Smooth muscle cell of the brain vasculature (primary cell): ENCODE results near the gene SCARB2.
"Not testable (repeated sequence)": the region's sequence is repeated elsewhere in the genome, so short reads cannot be mapped to it uniquely, and the experiment has no call there.

ENCODE experiments used
- DNase-seq: peaks from one replicate; pipeline ENCODE4 v3.0.0-alpha.2; 2012; ENCODE audit warnings: low read depth, low spot score

The SCARB2 gene, protein sequence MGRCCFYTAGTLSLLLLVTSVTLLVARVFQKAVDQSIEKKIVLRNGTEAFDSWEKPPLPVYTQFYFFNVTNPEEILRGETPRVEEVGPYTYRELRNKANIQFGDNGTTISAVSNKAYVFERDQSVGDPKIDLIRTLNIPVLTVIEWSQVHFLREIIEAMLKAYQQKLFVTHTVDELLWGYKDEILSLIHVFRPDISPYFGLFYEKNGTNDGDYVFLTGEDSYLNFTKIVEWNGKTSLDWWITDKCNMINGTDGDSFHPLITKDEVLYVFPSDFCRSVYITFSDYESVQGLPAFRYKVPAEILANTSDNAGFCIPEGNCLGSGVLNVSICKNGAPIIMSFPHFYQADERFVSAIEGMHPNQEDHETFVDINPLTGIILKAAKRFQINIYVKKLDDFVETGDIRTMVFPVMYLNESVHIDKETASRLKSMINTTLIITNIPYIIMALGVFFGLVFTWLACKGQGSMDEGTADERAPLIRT

DNA sequence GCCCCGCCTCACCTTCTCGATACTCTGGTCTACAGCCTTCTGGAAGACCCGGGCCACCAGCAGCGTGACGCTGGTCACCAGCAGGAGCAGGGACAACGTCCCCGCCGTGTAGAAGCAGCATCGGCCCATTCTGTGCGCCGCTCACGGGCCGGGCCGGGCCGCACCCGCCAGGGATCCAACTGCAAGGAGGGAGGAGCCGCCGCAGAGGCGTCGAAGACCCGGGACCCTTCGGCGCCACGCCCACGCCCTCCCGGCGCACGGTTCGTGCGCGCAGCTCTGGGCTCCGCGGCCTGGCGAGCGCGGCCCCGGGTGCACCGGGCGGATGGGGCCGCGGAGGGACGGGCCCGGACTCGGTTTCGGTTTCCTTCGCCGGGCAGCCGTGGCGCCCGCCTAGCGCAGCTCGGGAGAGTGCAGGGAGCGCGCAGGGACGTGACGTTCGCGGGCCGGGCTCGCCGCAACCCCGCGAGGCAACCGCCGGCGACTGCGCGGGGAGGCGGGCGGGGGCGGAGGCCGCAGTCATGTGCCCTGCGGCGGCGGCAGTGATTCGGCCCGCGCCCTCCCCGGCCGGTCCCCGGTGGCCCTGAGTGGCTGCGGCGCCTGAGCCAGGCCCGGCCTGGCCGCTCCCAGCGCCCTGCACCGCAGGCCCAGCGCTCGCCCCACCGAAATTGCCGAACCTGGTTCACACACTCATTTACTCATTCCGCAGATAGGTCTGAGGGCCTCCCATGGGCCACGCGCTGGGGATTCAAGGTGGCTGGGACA is at the start of gene SCARB2:
Gene SCARB2, minus strand, starts transcription at position 410 of the 762 bp plus-strand sequence. Its CDS starts 281 bp downstream, at position 129.
- no peak for DNase-seq

DNA sequence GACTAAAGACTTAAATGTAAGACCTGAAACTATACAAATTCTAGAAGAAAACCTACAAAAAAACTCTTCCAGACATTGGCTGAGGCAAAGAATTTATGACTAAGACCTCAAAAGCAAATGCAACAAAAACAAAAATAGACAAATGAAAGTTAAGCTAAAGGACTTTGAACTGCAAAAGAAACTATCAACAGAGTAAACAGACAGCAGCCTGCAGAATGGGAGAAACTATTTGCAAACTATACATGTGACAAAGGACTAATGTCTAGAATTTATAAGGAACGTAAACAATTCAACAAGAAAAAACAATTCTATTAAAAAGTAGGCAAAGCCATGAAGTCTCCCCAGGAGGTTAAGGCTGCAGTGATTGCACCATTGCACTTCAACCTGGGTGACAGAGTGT is 46.9 kb upstream of the SCARB2 start:
- DNase-seq: no peak

DNA sequence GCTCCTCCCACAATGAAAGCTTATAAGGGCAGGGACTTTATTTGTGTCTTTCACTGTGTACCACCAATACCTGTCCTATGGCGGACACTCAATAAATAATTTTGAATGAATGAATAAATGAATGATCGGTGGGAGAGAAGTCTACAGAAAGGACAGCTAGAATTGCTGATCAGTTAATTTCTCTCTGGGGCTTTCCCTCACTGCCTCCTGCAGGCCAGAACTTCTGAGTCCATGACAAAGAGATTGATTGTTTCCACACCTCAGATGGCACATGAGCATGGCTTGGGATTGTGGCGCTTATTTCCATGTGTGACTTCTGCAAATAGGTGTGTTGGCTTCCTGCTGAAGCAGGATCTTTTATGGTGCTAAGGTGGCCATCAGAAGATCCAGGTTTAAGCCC is 44.2 kb upstream of the SCARB2 start:
- DNase-seq: no peak

DNA sequence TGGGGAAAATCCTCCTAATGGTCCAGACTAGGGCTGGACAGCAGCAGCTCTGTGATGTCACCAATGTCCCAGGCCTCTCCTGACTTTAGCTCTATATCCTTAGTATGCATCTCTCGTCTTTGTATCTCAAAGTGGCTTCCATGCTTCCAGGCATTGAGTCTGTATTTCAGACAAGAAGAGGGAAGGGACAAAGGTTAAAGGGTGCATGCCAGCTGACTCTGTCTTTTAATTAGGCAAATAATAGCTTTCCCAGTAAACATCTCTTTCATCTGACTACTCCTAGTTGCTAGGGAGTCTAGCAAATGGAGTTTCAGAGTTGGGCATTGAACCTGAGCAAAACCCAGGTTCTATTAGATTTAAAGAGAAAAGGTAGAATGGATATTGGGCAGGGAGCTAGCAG is 43.3 kb upstream of the SCARB2 start:
- DNase-seq: no peak

DNA sequence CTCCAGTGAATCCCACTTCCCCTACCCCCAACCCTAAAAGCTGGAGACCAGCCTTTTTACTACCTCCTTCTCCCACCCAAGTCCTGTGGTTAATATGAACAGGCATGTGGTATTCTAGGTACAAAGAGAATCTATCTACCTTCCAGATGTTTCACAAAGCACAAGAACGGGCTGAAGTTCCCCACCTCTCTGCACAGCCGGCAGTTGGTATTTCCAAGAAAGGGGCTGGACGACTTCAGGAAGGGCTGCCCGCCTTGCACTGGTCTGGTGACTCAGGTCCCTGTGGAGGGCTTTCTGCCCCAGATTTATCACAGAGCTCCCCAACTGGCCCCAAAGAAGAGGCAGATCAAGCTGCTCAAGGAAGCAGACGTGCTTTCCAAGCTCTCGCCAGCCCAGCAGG is 42.4 kb upstream of the SCARB2 start:
- DNase-seq: no peak

DNA sequence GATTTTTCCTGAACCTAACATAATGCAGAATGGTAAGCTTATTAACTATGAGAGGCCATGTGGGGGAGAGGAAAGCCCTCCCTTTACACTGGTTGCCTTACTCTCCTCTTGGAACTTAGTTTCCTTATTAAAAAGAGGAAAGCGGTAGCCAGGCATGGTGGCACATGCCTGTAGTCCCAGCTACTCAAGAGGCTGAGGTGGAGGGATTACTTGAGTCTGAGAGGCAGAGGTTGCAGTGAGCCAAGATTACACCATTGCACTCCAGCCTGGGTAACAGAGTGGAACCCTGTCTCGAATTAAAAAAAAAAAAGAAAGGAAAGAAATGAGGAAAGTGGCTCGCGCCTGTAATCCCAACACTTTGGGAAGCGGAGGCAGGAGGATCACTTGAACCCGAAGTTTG is 39.9 kb upstream of the SCARB2 start:
- no peak for DNase-seq

DNA sequence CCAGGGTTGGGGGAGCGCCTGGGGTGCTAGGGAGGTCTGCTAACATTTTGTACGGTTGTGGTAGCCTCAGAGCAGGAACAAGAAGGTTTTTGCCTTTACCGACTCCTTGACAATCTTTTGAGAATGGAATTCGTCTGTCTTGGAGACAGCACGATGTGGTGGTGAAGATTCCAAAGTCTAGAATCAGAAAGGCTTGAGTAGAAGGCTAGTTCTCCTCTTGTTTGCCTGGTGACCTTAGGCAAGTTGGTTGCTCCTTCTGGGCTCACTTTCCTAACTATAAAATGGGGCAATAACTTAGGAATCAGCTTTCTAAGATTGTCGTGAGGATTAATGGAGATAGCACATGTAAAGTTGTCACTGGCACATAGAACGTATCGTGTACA is 38.6 kb upstream of the SCARB2 start:
- no peak for DNase-seq

DNA sequence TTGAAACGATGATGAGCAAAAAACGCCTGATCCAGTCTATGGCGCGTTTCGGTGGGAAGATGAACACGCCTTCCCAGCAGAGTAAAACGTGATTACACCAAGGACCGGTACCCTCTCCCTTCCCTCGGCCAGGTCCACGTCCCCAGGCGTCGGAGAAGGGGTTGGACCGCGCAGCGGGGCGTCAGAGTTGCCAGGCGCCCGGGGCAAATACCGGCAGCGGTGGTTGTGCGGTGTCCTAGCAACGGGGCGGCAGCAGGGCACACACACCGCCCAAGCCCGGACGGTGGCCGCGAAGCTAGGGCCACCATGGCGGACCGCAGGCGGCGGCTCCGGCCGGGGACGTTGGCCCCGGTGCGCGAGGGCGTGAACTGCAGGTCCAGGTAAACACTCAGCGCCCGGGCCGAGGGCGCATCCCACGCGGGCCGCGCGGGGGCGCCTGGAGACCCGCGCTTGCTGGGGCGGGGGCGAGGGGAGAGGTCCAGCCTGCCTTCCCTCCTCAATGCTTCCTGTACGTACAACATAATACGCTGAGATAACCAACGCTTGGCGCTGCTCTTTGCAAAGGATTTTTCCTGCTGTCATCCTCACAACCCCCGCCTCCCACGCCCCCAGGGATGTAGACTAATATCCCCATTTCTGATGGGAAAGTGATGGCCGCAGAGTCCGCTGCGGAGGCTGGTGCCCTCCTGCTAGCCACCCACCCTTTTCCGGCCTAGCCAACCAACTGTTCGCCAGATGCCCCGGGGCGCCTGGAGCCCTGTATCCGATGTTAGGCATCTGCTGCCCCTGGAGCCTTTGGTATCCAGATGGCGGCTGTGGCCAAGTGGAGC is 38.0 kb upstream of the SCARB2 start, which contains the start of gene FAM47E:
Gene FAM47E, plus strand, starts transcription at position 281 of the 830 bp plus-strand sequence. Its CDS starts 26 bp downstream, at position 307.
- no peak for DNase-seq

DNA sequence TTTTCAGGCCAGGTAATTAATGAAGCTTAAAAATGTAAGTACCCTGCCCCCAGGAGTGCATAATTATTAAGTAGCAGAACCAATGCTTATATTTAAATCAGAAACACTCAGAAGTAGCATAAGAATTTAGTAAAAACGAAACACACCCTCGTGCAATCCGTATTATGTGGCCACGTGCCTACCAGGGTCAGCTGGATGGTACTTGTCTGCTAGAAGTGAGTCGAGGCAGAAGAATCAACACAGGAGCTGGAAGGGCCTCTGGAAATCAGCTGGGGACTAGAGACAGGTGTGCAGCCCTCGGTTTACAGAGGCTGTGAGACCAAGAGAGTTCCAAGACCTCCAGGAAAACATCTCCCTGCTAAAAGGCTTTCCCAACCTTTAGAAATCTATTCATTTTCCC is 37.3 kb upstream of the SCARB2 start:
- no peak for DNase-seq

DNA sequence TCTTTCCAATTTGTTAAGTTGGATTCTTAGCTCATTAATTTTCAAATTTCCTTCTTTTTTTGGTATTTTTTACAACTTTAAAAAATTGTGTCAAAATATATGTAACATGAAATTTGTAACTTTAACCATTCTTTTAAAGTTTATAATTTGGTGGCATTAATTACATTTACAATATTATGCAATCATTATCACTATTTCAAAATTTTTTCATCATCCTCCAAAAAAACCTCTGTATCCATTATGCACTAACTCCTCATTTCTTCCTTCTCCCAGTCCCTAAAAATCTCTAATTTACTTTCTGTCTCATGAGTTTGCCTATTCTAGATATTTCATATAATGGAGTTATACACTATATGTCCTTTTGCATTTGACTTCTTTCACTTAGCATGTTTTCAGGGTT is 33.2 kb upstream of the SCARB2 start:
- no peak for DNase-seq

DNA sequence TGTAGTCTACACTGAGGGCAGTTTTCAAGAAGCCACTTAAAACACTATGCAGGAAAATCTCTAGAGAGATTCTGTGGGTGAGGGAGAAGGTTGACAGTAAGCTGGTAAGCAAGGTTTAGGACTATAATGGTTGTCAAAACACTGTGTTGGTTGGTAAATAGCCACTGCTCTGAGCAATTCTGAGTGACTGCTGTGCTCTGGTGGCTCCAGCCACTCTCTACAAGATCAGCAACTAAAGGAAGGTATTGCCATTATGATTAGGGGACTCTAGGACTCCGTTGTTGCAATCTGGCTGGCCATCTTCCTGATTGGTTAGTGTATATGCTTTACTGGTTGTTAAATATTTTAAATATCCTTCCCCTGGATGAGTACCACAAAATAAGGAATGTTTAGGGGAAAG is 32.4 kb upstream of the SCARB2 start:
- DNase-seq: no peak

DNA sequence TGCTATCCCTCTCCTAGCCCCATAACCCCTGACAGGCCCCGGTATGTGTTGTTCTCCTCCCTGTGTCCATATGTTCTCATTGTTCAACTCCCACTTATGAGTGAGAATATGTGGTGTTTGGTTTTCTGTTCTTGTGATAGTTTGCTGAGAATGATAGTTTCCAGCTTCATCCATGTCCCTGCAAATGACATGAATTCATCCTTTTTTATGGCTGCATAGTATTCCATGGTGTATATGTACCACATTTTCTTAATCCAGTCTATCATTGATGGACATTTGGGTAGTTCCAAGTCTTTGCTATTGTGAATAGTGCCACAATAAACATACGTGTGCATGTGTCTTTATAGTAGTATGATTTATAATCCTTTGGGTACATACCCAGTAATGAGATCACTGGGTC is 30.3 kb upstream of the SCARB2 start:
- not testable (repeated sequence) for DNase-seq

DNA sequence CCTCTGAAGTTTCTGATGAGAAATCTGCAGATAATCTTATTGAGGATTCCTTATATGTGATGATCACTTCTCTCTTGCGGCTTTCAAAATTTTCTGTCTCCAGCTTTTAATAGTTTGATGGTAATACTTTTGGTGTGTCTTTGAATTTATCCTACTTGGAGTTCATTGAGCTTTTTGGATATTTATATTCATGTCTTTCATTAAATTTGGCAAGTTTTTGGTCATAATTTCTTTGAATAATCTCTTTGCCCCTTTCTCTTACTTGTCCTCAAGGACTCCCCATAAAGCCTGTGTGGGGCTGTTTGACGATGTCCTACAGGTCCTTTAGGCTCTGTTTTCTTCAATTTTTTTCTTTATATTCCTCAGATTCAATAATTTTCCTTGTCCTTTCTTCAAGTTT is 26.6 kb upstream of the SCARB2 start:
- no peak for DNase-seq

DNA sequence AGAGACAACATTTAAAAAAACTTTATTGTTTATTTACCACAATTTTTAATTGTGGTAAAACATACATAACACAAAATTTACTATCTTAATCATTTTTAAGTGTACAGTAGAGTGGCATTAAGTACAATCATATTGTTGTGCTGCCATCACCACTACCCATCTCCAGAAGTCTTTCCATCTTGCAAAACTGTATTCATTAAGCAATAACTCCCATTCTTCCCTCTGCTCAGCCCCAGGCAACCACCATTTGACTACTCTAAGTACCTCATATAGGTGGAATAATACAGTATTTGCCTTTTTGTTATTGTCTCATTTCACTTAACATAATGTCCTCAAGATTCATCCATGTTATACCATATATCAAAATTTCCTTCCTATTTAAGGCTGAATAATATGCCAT is 25.1 kb upstream of the SCARB2 start:
- DNase-seq: no peak

DNA sequence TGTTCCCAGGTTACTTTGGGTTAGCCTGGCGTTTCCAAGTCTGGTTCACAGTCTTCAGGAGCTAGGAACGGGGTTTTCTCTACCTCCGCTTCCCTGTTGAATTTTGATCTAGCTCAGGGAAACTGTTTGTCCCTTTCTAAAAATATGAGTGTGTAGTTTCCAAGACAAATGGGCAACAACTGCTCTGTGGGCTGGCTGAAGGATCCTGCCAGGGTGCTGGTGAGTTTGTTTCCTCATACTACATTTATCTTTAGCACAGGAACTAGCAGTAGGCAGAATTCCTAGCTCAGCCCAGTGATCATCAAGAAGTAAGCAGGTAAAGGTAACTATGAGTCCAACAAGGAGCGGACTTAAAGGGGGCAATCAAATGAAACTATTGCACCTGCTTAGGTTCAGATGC is 24.6 kb upstream of the SCARB2 start:
- DNase-seq: no peak

DNA sequence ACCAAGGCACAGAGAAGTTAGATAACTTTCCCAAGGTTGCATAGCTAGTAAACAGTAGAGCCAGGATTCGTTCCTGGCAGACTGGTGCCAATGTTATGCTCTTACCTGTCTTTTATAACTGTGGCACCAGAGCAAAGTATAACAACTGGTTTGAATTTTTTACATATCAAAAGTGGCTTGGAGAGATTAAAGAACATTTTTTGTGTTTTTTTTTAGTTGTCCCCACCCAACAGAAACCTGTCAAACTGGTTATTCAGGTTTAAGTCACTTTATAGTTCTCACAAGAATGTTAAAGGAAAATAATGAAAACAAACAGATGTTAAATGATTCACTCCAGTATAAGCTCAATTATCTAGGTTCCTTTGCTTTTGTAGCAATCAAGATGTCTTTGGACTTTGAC is 22.3 kb upstream of the SCARB2 start:
- DNase-seq: no peak

DNA sequence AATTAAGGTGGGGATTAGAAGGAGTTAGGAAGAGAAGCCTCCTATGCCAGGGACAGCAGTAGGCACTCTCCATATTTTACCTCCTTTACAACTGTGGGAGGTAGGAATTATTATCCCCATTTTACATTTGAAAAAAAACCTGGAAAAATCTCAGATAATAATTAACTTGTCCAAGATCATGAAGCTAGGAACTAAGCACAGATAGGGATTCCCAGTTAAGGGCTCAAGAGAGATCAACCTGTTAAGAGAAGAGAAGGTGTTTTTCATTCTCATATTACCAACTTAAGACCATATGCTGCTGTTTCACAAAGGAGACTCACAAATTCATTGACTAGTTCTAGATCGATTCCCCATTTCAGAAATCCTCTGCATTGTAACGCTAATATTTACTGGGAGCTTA is 21.8 kb upstream of the SCARB2 start:
- DNase-seq: no peak

DNA sequence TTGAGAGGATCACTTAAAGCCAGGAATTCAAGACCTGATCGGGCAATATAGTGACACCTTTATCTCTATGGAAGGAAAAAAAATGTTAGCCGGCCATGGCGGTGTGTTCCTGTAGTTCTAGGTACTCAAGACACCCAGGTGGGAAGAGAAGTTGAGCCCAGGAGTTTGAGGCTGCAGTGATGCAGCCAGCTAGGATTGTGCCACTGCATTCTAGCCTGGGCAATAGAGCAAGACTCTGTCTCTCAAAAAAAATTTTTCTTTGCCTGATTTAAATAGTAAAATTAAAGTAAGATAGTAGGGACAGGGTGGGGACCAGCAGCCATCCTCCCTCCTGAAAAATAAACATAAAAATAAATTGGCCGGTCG is 21.0 kb upstream of the SCARB2 start:
- no peak for DNase-seq

DNA sequence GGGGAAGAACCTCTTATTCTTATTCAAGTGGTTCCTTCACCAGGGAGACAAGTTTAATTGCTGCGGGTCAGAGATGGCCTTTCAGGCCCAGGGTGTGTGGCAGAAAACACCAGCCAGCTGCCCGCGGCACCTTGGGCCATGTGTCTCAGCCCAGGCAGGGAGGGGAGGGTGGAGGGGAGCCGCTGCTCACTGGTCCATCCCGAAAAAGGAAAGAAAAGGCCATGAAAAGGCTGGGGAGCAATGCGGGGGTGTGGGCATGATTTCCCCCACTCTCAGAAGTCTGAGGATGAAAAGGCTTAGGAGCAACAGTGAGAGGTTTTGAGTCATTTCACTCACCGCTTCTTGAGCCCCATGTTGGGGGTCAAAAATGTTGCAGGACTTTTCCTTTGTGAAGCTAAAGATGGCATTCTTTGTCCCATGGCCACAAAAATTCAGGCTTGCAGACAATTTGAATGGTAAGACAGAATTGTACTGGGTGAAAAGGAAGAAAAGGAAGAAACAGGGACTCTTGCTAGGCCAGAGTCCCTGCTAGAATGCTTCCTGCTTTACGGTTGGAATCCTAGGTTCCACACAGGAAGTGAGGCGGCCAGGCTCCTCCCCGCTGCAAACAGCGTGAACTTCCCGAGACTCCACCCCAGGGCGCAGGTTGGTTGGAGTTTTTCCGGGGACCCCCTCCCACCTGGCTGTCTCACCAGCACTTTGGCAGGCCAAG is 20.5 kb upstream of the SCARB2 start:
- DNase-seq: no peak

DNA sequence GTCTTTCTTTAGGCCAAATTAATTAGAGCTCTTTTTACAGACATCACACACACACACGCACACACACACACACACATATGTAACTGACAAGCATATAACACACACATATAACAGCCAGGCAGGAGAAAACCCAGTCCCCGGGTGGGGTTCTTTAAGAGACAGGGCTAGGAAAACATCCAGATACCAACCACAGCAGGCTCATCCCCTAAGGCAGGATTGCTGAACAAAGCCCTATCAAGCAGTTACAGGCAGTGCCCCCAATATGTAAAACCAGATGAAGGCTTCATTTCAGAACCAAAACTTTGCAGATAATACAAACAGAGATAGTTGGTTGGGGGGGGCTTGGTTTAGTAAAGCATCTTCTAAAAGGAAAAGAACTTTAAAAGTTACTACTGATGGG is 19.9 kb upstream of the SCARB2 start:
- no peak for DNase-seq

DNA sequence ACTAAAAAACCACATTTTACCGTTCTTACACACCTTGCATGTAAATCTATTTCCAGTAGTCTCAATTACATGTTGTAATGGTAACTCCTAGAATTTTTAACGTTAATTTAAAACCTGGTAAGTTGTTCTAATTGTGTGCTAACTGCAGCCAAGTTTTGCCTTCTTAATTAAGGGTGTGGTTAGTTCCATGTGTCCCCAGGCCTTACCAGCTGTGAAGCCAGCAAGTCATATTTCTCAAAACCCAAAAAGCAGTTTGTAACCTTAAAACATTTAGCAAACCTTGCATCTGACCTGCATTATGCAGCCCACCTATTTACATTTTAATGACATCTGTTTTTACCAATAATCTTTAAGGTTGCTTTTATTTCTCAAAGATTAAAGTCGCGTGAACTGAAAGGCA is 19.5 kb upstream of the SCARB2 start:
- no peak for DNase-seq
